T-helper 1 cell treated with Interleukin-12 subunit alpha and Interleukin-12 subunit beta and Interleukin-4 antibody, amounts not matched to agents 30 ng/mL and 1 ng/mL, for 36 hours (primary cell): ENCODE results near the gene TOMT. TPM values are rescaled to one million over a fixed set of nuclear protein-coding genes. Genes with fewer than 3 reads are reported as not detected.

ENCODE experiments used
- intact Hi-C: fragments of 100-400 bp; cut with micrococcal nuclease; formaldehyde crosslinking; loops from one replicate; pipeline ENCODE4 v1.15.1; 2024
- total RNA-seq: library from RNA; stranded (reverse); gene quantifications from 2 replicates; pipeline ENCODE4 v1.2.3, GENCODE V29; 2022

Gene TOMT
- total RNA-seq, 1 donor from 2014 or later = not detected

DNA sequence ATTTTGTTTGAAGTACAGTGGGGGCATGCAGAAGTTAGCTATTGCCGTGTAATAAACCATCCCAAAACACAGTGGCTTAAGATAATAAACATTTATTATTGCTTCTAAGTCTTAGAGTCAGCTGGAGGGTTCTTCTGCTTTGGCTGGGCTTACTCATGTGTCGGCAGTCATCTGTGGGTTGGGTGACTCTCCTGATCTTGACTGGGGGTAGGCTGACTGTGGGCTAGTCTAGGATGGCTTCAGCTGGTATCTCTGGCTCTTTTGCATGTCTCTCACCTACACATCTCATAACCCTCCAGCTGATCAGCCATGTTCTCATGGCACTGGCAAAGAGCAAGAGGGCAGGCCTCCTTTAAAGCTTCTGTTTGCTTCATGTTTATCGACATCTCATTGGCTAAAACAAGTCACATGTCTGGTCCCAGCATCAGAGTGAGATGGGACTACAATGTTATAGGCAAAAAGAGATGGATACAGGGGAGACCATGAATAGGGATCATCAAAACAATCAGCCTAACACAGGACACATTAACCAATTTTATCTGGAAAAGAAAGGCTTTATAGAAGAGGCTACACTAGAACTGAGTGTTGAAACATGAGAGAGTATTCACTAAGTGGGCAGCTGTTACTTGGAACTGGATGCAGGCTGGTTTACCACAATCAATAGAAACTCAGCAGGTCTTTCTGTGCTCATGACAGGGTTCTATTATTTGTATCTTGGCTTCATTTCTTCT is 19.9 kb upstream of the TOMT start:
- intact Hi-C loops = no loop called here

- intact Hi-C loops = no loop called here
Measured at GRCh38 chr11:72088076-72088808, 17.5 kb upstream of the TOMT start.

GRCh38 chr11:72091292-72091691 is 14.4 kb upstream of the TOMT start:
- intact Hi-C loops = loop anchor here (1.0 kb wide), 5 partner anchors 11 to 114 kb away; partner anchors contain the start of genes LAMTOR1, LRRC51 and NUMA1

- intact Hi-C loops = no loop called here
Measured at GRCh38 chr11:72098741-72099140, 7.0 kb upstream of the TOMT start.

GRCh38 chr11:72100009-72100408 is 5.7 kb upstream of the TOMT start:
- intact Hi-C loops = loop anchor here (5.0 kb wide), 1 partner anchor 1882 kb away; the partner anchor contains the start of gene UCP2

DNA sequence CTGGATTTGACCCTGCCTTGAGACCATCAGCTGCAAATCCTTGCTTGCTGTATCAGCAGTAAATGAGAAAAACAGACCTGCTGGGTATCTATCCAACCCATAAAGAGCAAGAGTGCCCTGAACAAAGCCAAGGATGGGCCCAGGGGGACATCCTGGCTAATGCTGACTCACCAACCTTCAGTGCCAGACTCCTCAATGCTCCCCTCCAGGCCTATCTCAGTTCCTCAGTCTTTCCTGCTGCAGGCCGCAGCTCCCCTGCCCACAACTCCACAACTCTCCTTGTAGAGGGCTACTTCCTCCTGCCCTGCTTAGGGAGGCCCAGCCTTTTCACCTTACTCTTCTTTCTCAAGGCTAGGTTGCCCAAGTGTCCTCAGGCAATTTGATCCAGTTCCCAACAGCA is 5.3 kb upstream of the TOMT start:
- intact Hi-C loops = loop anchor here (5.0 kb wide), 1 partner anchor 1882 kb away; the partner anchor contains the start of gene UCP2

GRCh38 chr11:72102162-72102561 is 3.6 kb upstream of the TOMT start:
- intact Hi-C loops = loop anchor here (2.0 to 5.0 kb wide), 2 partner anchors 315 to 1880 kb away; partner anchors contain the start of gene UCP2

DNA sequence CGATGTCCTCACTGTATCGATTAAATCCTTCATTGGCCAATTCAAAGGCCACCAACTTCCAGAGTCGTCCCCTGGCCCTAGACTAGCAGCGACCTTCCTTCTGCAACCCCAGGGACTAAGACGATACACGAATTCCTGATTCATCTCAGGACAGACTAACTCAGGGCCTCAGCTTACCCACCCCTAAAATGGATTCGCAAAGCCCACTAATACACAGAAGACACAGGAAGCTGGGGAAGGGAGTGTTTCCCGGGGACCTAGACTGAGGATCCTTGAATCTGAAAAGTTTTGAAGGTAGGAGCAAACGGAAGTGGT is 3.1 kb upstream of the TOMT start:
- intact Hi-C loops = loop anchor here (2.0 to 5.0 kb wide), 2 partner anchors 316 to 1880 kb away; partner anchors contain the start of gene UCP2

GRCh38 chr11:72102946-72103753 is 2.6 kb upstream of the TOMT start, which contains the start of gene LAMTOR1:
LAMTOR1 (minus strand) TSS chr11:72103297; CDS start chr11:72103224, 73 bp downstream.
- intact Hi-C loops = loop anchor here (1.0 to 5.0 kb wide), 12 partner anchors 9 to 1879 kb away; partner anchors contain the start of genes ANAPC15, CLPB, FAM168A and LRRC51

DNA sequence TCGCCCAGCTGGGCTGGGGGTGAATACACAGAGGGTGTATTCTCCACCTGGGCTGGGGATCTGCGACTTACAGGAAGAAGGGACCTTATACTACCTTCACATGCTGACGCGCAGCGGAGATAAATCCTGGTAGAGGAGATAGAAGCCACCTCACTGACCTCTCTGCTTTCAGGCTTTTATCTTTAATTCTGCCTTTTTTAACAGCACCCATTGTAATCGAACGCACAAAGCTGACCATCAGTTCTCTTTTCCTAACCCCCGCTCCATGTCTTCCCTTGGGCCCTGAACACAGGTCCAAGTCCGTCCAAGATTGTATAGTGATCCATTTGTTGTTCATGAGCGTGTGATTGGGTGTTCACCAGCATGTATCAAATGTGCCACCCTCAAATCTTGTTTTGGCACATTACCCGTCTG is 2.0 kb upstream of the TOMT start:
- intact Hi-C loops = loop anchor here (1.0 to 5.0 kb wide), 12 partner anchors 9 to 1879 kb away; partner anchors contain the start of genes ANAPC15, CLPB, FAM168A and LRRC51

DNA sequence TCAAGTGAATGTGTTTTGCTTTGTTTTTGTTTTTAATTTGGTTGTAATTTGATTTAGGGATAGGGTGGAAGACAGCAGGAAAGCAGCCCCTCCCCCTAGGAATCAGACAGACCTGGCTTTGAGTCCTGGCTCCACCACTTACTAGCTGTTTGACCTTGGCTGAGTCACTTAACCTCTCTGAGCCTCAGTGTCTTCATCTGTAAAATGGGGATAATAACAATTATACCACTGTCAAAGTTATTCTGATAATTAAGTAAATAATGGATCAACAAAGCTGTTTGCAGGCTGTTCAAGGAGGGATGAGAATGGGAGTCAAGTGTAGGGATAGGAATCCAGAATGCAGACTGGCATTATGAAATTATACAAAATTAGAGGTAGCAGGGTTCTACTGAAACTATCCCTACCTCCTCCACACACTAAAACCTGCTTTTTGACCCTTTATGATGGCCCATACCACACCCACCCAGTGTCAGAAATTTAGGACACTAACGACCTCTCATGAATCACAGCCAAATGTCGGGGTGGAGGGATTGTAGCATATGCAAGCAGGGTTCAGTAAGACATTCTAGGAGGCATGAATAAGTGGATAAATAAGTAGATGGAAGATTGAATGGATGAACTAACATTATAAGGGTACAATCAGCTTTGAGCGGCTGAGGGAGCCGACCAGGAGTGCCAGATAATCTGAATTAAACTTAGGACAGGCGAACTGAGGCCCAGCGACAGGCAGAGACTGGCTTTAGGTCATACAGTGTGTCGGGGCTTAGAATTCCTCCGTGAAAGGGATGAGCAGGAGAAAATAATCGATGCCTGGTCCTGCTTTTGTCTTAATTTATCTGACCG is 5.8 kb downstream of the TOMT start:
- intact Hi-C loops = loop anchor here (1.0 to 2.0 kb wide), 11 partner anchors 8 to 1487 kb away; partner anchors contain the start of genes CLPB, FAM168A, LAMTOR1 and LRRC51

- intact Hi-C loops = loop anchor here (1.0 to 2.0 kb wide), 11 partner anchors 9 to 1486 kb away; partner anchors contain the start of genes CLPB, FAM168A, LAMTOR1 and LRRC51
Measured at GRCh38 chr11:72112143-72112977, 6.6 kb downstream of the TOMT start, which contains the start of gene ANAPC15. ANAPC15 (minus strand) TSS chr11:72112695; CDS start chr11:72111276, 1,419 bp downstream.

DNA sequence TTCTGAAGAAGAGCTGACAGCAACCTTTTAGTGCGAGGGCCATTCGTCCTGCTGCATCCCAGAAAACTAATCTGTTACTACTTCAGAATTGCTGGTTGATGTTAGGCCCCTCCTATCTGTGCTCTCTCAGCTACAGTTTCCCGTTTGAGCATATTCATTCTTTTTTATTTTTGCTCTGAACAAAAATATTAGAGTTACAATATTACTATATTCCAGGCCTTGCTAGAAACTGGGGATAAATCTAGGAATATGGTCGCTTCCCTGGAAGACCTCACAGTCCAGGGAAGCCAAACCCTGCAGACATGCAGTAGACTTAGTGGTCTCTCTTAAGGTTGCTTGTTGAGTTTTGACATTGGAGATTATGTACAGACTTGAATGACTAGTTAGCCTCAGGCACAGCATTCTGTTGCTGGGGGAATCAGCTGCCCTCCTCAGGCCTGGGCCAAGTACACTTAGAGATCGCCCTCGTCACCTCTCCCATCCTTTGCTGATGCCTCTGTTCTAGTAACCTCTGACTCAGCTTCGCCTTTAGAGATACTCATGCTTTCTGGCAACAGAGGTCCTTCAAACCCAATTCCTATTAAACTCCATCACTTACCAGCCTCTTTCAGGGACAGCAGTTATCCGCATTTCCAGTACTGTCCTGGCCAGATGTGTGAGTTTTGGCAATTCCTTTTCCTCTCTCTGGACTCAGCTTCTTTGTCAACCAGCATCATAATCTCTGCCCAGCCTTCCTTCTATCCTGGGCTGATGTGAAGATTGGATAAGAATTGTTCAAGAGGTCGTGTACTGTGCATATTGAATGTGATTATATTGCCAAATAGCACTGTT is 7.5 kb downstream of the TOMT start:
- intact Hi-C loops = loop anchor here (1.0 to 2.0 kb wide), 11 partner anchors 10 to 1485 kb away; partner anchors contain the start of genes CLPB, FAM168A, LAMTOR1 and LRRC51

GRCh38 chr11:72114570-72114969 is 8.8 kb downstream of the TOMT start:
- intact Hi-C loops = no loop called here

- intact Hi-C loops = no loop called here
Measured at GRCh38 chr11:72116019-72116755, 10.5 kb downstream of the TOMT start.

GRCh38 chr11:72119198-72119597 is 13.5 kb downstream of the TOMT start:
- intact Hi-C loops = no loop called here

GRCh38 chr11:72120930-72121329 is 15.2 kb downstream of the TOMT start:
- intact Hi-C loops = no loop called here
